Measurements from ENCODE around the gene KAZN.

Gene KAZN

GRCh38 chr1:14718476-14718875 is 120.0 kb downstream of the KAZN start:
- DNase-seq = no peak

- DNase-seq = no peak
Observed at GRCh38 chr1:14723401-14723800, 124.9 kb downstream of the KAZN start.

GRCh38 chr1:14724246-14724645 is 125.8 kb downstream of the KAZN start:
- no peak for DNase-seq

- no peak for DNase-seq
Observed at GRCh38 chr1:14724678-14725077, 126.2 kb downstream of the KAZN start.

GRCh38 chr1:14725238-14725637 is 126.8 kb downstream of the KAZN start:
- no peak for DNase-seq

GRCh38 chr1:14725695-14726094 is 127.2 kb downstream of the KAZN start:
- DNase-seq = no peak

GRCh38 chr1:14726606-14727005 is 128.1 kb downstream of the KAZN start:
- DNase-seq = no peak

- no peak for DNase-seq
Observed at GRCh38 chr1:14728516-14728915, 130.0 kb downstream of the KAZN start.

- DNase-seq = no peak
Observed at GRCh38 chr1:14732728-14733047, 134.2 kb downstream of the KAZN start.

- DNase-seq = no peak
Observed at GRCh38 chr1:14733048-14733778, 134.7 kb downstream of the KAZN start.

GRCh38 chr1:14733779-14734140 is 135.3 kb downstream of the KAZN start:
- DNase-seq = no peak

GRCh38 chr1:14735841-14736240 is 137.4 kb downstream of the KAZN start:
- DNase-seq = no peak

- no peak for DNase-seq
Observed at GRCh38 chr1:14737561-14738094, 139.1 kb downstream of the KAZN start.

GRCh38 chr1:14738235-14738634 is 139.8 kb downstream of the KAZN start:
- no peak for DNase-seq

GRCh38 chr1:14738647-14739046 is 140.2 kb downstream of the KAZN start:
- DNase-seq = no peak

- no peak for DNase-seq
Observed at GRCh38 chr1:14739082-14739832, 140.8 kb downstream of the KAZN start.

- DNase-seq = no peak
Observed at GRCh38 chr1:14740016-14740415, 141.5 kb downstream of the KAZN start.

- no peak for DNase-seq
Observed at GRCh38 chr1:14741082-14741481, 142.6 kb downstream of the KAZN start.

GRCh38 chr1:14741532-14741931 is 143.0 kb downstream of the KAZN start:
- DNase-seq = no peak

- no peak for DNase-seq
Observed at GRCh38 chr1:14742181-14742980, 143.9 kb downstream of the KAZN start.

- DNase-seq = no peak
Observed at GRCh38 chr1:14743368-14743767, 144.9 kb downstream of the KAZN start.

GRCh38 chr1:14745001-14745720 is 146.7 kb downstream of the KAZN start:
- DNase-seq = no peak

GRCh38 chr1:14745789-14746188 is 147.3 kb downstream of the KAZN start:
- DNase-seq = no peak

All from central memory CD4-positive, alpha-beta T cell (primary cell).